Erythroblast (primary cell): ENCODE data around the gene SRRM4.

Source experiments
- GATA1 ChIP-seq: IDR thresholded peaks from 2 replicates; pipeline ENCODE4 v1.6.1; 2011; ENCODE audit warnings: low read depth, mild to moderate bottlenecking, control low read depth, low read length, moderate library complexity
- POLR2A ChIP-seq: IDR thresholded peaks from 2 replicates; pipeline ENCODE4 v1.6.1; 2011; ENCODE audit warnings: mild to moderate bottlenecking, low read length

- TF ChIP-seq POLR2A (no peak), GATA1 (no peak)
Measured at GRCh38 chr12:118999107-118999506, 17.8 kb downstream of the SRRM4 start.
